ENCODE measurements around the gene RSPH6A. TPM values are rescaled to one million over a fixed set of nuclear protein-coding genes. Genes with fewer than 3 reads are reported as not detected.

Gene RSPH6A
- total RNA-seq, 2 donors from 2014 or later: not detected

DNA sequence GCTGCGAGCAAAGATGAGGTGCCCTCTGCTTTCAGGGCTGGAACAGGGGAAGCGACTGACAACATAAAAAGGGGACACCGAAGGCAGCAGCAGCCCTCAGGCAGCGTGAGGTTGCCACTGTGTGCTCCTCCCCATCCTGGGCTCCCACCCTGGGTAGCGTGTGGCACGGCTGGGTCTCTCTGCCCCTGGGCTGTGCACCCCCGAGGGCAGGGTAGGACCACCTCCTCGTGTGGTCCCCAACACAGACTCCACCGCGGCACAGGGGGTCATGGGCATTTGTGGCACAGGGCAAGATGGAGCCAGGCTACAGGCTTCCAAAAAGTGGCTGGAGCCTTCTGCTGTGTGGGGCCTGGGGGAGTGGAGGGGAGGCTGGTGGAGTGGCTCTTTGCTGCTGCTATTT is 6.5 kb upstream of the RSPH6A start:
- H3K27me3 ChIP-seq (replicated peaks; ENCODE audit: insufficient read depth): no peaks in the 10 kb centered on the region
- no peak overlapping the region for H3K27ac ChIP-seq
- no peak overlapping the region for H3K4me3 ChIP-seq
- no peaks in the 10 kb centered on the region for H3K4me1 ChIP-seq (ENCODE audit: control insufficient read depth in 1 of 2, low read depth in 2 of 2)
- DNase-seq (ENCODE audit: low spot score) (no peak), ATAC-seq (ENCODE audit: insufficient number of reproducible peaks, low FRiP score, low read depth) (no peak)
- H3K36me3 ChIP-seq: peaks cover 44% of the 10 kb centered on the region
- no peaks in the 10 kb centered on the region for H3K9me3 ChIP-seq
- no peak for TF ChIP-seq CTCF (IDR thresholded peaks at IDR 0.05)

GRCh38 chr19:45821103-45821521 is 6.0 kb upstream of the RSPH6A start:
- ATAC-seq (ENCODE audit: insufficient number of reproducible peaks, low FRiP score, low read depth): no peak
- DNase-seq (ENCODE audit: low spot score): no peak
- H3K27ac ChIP-seq: no peak overlapping the region
- H3K9me3 ChIP-seq: no peaks in the 10 kb centered on the region
- H3K4me1 ChIP-seq (ENCODE audit: control insufficient read depth in 1 of 2, low read depth in 2 of 2): peaks cover 0 to under 1% of the 10 kb centered on the region in 2 donors
- no peak for TF ChIP-seq CTCF (IDR thresholded peaks at IDR 0.05)
- H3K36me3 ChIP-seq: peaks cover 39% of the 10 kb centered on the region
- H3K4me3 ChIP-seq: no peak overlapping the region
- H3K27me3 ChIP-seq (replicated peaks; ENCODE audit: insufficient read depth): no peaks in the 10 kb centered on the region

DNA sequence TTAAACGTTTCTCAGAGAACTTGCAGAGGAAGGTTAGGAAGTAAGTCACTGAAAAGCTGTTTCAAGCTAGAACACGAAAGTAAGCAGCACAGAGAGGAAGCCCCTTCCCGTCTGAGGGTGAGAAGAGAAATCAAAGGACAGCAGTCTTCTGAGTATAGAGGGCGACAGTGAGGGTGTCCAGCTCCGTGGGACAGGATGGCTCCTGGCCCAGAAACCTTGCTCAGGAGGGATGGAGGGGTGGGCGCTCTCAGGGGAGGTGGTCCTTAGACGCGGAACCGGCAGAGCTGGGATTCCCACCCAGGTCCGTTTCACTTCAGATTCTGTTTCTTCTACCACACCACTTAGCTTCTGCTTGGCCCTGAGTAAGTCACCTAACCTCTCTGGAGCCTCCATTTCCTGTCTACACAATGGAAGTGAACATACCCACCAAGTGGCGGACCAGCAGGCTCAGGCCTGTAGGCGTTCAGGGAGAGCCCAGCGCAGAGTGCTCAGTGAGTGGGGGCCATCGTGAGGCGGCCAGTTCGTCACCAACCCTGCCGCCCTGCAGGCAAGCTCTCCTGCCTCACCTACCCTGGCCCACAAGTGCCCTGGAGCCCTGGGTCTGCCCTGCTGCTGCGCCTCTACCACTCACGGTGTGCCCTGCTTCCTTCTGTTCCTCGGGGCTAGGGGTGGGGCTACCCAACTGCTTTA is 5.5 kb upstream of the RSPH6A start:
- Histone ChIP-seq H3K4me1 (ENCODE audit: control insufficient read depth in 1 of 2, low read depth in 2 of 2) (peaks cover 0 to 6% of the 10 kb centered on the region in 2 donors), H3K9me3 (no peaks in the 10 kb centered on the region), H3K27me3 (replicated peaks; ENCODE audit: insufficient read depth) (no peaks in the 10 kb centered on the region), H3K4me3 (no peak overlapping the region), H3K36me3 (peaks cover 34% of the 10 kb centered on the region), H3K27ac (no peak overlapping the region)
- ATAC-seq (ENCODE audit: insufficient number of reproducible peaks, low FRiP score, low read depth): no peak
- no peak for DNase-seq (ENCODE audit: low spot score)
- no peak for TF ChIP-seq CTCF (IDR thresholded peaks at IDR 0.05)

- Histone ChIP-seq H3K9me3 (no peaks in the 10 kb centered on the region), H3K36me3 (peaks cover 26% of the 10 kb centered on the region), H3K4me1 (ENCODE audit: control insufficient read depth in 1 of 2, low read depth in 2 of 2) (peaks cover 0 to 12% of the 10 kb centered on the region in 2 donors), H3K4me3 (no peak overlapping the region), H3K27ac (no peak overlapping the region), H3K27me3 (replicated peaks; ENCODE audit: insufficient read depth) (no peaks in the 10 kb centered on the region)
- no peak for DNase-seq (ENCODE audit: low spot score)
- TF ChIP-seq CTCF (IDR thresholded peaks at IDR 0.05): no peak
- ATAC-seq (ENCODE audit: insufficient number of reproducible peaks, low FRiP score, low read depth): no peak
These were observed 4.7 kb upstream of the RSPH6A start for GRCh38 chr19:45819769-45820168.

GRCh38 chr19:45817725-45818301 is 2.7 kb upstream of the RSPH6A start:
- Histone ChIP-seq H3K27ac (no peak overlapping the region), H3K4me1 (ENCODE audit: control insufficient read depth in 1 of 2, low read depth in 2 of 2) (peaks cover 0 to 17% of the 10 kb centered on the region in 2 donors), H3K4me3 (no peak overlapping the region), H3K36me3 (peaks cover 13% of the 10 kb centered on the region), H3K9me3 (no peaks in the 10 kb centered on the region), H3K27me3 (replicated peaks; ENCODE audit: insufficient read depth) (no peaks in the 10 kb centered on the region)
- TF ChIP-seq CTCF (IDR thresholded peaks at IDR 0.05): no peak
- no peak for ATAC-seq (ENCODE audit: insufficient number of reproducible peaks, low FRiP score, low read depth)
- DNase-seq (ENCODE audit: low spot score): no peak
